OCI-LY1 (cell line): ENCODE results near the gene TRPC1.
"Not testable (repeated sequence)": the region's sequence is repeated elsewhere in the genome, so short reads cannot be mapped to it uniquely, and the experiment has no call there.

Source experiments
- CTCF ChIP-seq: fragments of 200-600 bp; sonication (generic), shearing (Covaris generic); IDR thresholded peaks from 2 replicates; pipeline ENCODE4 v1.5.1; 2017; ENCODE audit warnings: mild to moderate bottlenecking, antibody characterized with exemption, low read length, moderate library complexity, mixed read lengths
- EZH2 ChIP-seq: fragments of 200-600 bp; sonication (generic), shearing (Covaris generic); IDR thresholded peaks from 2 replicates; pipeline ENCODE4 v1.8.0; 2017; ENCODE audit warnings: borderline replicate concordance, mixed run types, mild to moderate bottlenecking, antibody characterized with exemption, low read length, moderate library complexity, mixed read lengths

GRCh38 chr3:142750531-142750930 is 26.7 kb downstream of the TRPC1 start:
- TF ChIP-seq EZH2, CTCF: not testable (repeated sequence)
